AG09319 (cell line): Measurements from ENCODE around the gene GNAT1.
A peak's percentile ranks its signal among the peaks of the same experiment; 100 is the strongest.

Experiments used
- DNase-seq: peaks from one replicate; pipeline ENCODE4 v3.0.0-alpha.2; 2010; ENCODE audit warnings: low read depth; ENCODE audit errors: extremely low read depth
- CTCF ChIP-seq: IDR thresholded peaks from 2 replicates; pipeline ENCODE4 v1.5.1; 2011; ENCODE audit warnings: low read depth, mild to moderate bottlenecking, inconsistent platforms, low read length, moderate library complexity

Gene GNAT1

GRCh38 chr3:50189989-50190388 lies 1.4 kb upstream of the GNAT1 start:
- no peak for DNase-seq
- TF ChIP-seq CTCF, result no peak

DNA sequence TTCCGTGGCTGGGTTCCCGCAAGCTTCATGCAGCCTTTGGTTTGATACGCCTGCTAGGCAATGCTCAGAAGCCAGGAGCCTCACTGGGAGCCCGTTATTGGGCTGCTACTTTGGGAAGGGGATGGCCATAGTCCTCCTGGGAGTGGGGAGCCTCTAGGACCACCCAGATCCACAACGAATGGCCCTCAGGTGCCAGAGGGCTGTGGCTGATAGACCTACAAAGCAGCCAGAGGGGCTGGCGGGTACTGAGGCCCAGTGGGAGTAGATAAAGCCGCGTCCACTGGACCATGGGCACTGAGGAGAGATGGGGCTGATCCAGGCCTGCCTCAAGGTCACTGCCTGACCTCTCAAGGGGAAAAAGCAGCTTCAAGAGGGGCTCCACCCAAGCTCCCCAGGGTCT lies 714 bp downstream of the GNAT1 start:
- TF ChIP-seq CTCF, result no peak
- no peak for DNase-seq

GRCh38 chr3:50192689-50193141 lies 1.3 kb downstream of the GNAT1 start:
- peak; percentile 95 for TF ChIP-seq CTCF
- DNase-seq, result peak; percentile 5

DNA sequence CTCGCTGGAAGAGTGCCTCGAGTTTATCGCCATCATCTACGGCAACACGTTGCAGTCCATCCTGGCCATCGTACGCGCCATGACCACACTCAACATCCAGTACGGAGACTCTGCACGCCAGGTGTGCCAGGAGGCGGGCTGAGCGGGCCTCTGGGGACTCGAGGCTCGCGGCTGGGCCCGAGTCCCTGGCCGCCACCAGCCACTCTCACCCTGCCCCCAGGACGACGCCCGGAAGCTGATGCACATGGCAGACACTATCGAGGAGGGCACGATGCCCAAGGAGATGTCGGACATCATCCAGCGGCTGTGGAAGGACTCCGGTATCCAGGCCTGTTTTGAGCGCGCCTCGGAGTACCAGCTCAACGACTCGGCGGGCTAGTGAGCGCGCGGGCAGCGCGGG lies 1.9 kb downstream of the GNAT1 start:
- DNase-seq, result no peak
- no peak for TF ChIP-seq CTCF

DNA sequence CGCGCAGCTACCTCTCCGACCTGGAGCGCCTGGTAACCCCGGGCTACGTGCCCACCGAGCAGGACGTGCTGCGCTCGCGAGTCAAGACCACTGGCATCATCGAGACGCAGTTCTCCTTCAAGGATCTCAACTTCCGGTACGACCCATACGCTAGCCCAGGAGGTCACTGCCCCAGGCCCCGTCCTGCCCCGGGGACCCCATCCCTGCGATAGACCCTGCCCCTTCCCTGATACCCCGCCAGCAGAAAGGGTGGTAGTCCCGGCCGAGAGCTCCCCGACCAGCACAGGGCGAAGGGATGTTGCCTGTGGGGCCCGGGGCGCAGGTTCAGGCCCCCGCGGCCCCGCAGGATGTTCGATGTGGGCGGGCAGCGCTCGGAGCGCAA lies 2.3 kb downstream of the GNAT1 start:
- no peak for DNase-seq
- no peak for TF ChIP-seq CTCF

DNA sequence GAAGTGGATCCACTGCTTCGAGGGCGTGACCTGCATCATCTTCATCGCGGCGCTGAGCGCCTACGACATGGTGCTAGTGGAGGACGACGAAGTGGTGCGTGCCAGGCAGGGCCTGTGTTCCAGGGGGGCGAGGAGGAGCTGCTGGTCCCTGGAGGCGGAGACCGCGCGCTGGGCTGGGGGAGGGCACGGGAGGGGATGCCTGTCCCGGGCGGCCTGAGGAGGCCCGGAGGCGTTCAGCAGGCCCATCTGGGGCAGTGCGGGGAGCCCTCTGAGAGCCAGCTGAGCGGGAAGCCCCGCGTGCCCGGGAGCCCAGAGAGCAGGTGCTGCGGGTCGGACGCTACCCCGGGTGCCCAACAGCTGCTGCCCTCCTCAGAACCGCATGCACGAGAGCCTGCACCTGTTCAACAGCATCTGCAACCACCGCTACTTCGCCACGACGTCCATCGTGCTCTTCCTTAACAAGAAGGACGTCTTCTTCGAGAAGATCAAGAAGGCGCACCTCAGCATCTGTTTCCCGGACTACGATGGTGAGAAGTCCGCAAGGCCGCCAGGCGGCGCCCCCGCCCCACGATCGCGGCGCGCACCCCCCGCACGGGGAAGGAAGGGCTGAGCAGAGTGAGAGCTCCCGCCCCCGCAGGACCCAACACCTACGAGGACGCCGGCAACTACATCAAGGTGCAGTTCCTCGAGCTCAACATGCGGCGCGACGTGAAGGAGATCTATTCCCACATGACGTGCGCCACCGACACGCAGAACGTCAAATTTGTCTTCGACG lies 2.9 kb downstream of the GNAT1 start:
- TF ChIP-seq CTCF, result peak; percentile 75
- DNase-seq, result peak; percentile 5

DNA sequence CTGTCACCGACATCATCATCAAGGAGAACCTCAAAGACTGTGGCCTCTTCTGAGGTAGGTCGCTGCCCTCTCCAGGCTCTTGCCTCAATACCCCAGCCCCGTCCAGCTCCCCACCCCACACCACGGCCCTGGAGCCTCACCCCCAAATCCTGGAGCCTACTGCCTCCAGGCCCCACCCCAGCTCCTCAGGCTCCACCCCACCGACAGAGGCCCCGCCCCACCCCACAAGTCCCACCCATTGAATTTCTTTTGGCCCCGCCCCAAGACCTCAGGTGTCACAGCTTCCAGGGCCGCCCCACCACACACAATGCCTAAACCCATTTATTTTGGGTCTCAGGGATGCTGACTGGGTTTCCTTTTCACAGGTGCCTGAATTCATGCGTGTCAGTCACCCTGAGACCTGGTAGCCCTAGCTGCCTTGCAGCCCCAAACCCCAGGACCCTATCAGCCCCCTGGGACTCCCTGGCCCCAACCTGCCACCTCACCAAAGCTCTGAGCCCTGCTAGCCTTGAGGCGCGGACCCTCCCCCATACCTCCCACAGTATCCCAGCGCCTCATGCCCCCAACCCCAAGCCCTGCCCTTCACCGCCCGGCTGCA lies 3.6 kb downstream of the GNAT1 start:
- TF ChIP-seq CTCF, result no peak
- DNase-seq, result no peak
